Measurements from ENCODE around the gene SEC61B. TPM values are rescaled to one million over a fixed set of nuclear protein-coding genes. Genes with fewer than 3 reads are reported as not detected.

The SEC61B gene
- total RNA-seq, 4 donors from 2014 or later, result 62.5 to 84.0 (median 73.5) TPM

- Histone ChIP-seq H3K36me3 (no peaks in the 10 kb centered on the region), H3K4me3 (no peak overlapping the region), H3K9me3 (no peaks in the 10 kb centered on the region), H3K27me3 (no peaks in the 10 kb centered on the region), H3K4me1 (peaks cover 0 to 14% (median 5%) of the 10 kb centered on the region in 3 donors), H3K27ac (no peak overlapping the region)
- WGBS, 2 donors (ENCODE audit: low coverage in 1 of 2), result 78 to 86% methylated on average over 3 of the region's 3 CpGs
- TF ChIP-seq CTCF (IDR thresholded peaks at IDR 0.05) (no peak), EP300 (IDR thresholded peaks at IDR 0.05) (no peak), POLR2AphosphoS5 (IDR thresholded peaks at IDR 0.05) (no peak), POLR2A (IDR thresholded peaks at IDR 0.05) (no peak)
- no peak for ATAC-seq
These were observed 39.7 kb upstream of the SEC61B start for GRCh38 chr9:99182356-99182755.

GRCh38 chr9:99183616-99184015, 38.5 kb upstream of the SEC61B start:
- H3K4me3 ChIP-seq, result no peak overlapping the region
- no peaks in the 10 kb centered on the region for H3K36me3 ChIP-seq
- no peak for ATAC-seq
- WGBS, 2 donors (ENCODE audit: low coverage in 1 of 2), result 90% methylated on average over 3 of the region's 3 CpGs; no CpG with 5 or more reads in 1 of the 2 donors
- peak overlapping the region in 2 of 4 donors; percentile 39 to 66 for H3K27ac ChIP-seq
- H3K27me3 ChIP-seq, result peaks cover 2% of the 10 kb centered on the region
- TF ChIP-seq POLR2AphosphoS5 (IDR thresholded peaks at IDR 0.05), result no peak
- TF ChIP-seq CTCF (IDR thresholded peaks at IDR 0.05), result no peak
- TF ChIP-seq POLR2A (IDR thresholded peaks at IDR 0.05), result no peak
- TF ChIP-seq EP300 (IDR thresholded peaks at IDR 0.05), result no peak
- peaks cover 0 to 14% (median 5%) of the 10 kb centered on the region in 3 donors for H3K4me1 ChIP-seq
- no peaks in the 10 kb centered on the region for H3K9me3 ChIP-seq

- Histone ChIP-seq H3K27ac (peak overlapping the region in 3 of 4 donors; percentile 4 to 66 (median 39)), H3K27me3 (peaks cover 7% of the 10 kb centered on the region), H3K4me3 (no peak overlapping the region), H3K36me3 (no peaks in the 10 kb centered on the region), H3K4me1 (peaks cover 0 to 14% (median 5%) of the 10 kb centered on the region in 3 donors), H3K9me3 (no peaks in the 10 kb centered on the region)
- TF ChIP-seq CTCF (IDR thresholded peaks at IDR 0.05), result no peak
- no peak for TF ChIP-seq POLR2AphosphoS5 (IDR thresholded peaks at IDR 0.05)
- no peak for TF ChIP-seq EP300 (IDR thresholded peaks at IDR 0.05)
- no peak for TF ChIP-seq POLR2A (IDR thresholded peaks at IDR 0.05)
- ATAC-seq, result peak; percentile 20
- 6 to 46% methylated on average over 3 of the region's 10 CpGs for WGBS, 2 donors (ENCODE audit: low coverage in 1 of 2)
These were observed 38.0 kb upstream of the SEC61B start for GRCh38 chr9:99184110-99184474.

GRCh38 chr9:99184475-99185347, 37.4 kb upstream of the SEC61B start:
- H3K9me3 ChIP-seq, result no peaks in the 10 kb centered on the region
- H3K36me3 ChIP-seq, result no peaks in the 10 kb centered on the region
- peaks cover 0 to 14% (median 5%) of the 10 kb centered on the region in 3 donors for H3K4me1 ChIP-seq
- peaks cover 8% of the 10 kb centered on the region for H3K27me3 ChIP-seq
- H3K27ac ChIP-seq, result peak overlapping the region in 3 of 4 donors; percentile 4 to 66 (median 39)
- peak; percentile 88 for ATAC-seq
- H3K4me3 ChIP-seq, result peak overlapping the region in 1 of 2 donors; percentile 38
- 0 to 5% methylated on average over 1 to 8 of the region's 29 CpGs for WGBS, 2 donors (ENCODE audit: low coverage in 1 of 2)
- TF ChIP-seq POLR2AphosphoS5 (IDR thresholded peaks at IDR 0.05), result peak; percentile 40
- no peak for TF ChIP-seq POLR2A (IDR thresholded peaks at IDR 0.05)
- peak; percentile 89 to 95 (median 91) for TF ChIP-seq CTCF (IDR thresholded peaks at IDR 0.05)
- TF ChIP-seq EP300 (IDR thresholded peaks at IDR 0.05), result no peak

GRCh38 chr9:99185348-99185632, 36.8 kb upstream of the SEC61B start:
- Histone ChIP-seq H3K36me3 (no peaks in the 10 kb centered on the region), H3K27ac (peak overlapping the region in 1 of 4 donors; percentile 66), H3K4me1 (peaks cover 0 to 14% (median 5%) of the 10 kb centered on the region in 3 donors), H3K27me3 (peaks cover 8% of the 10 kb centered on the region), H3K4me3 (peak overlapping the region in 1 of 2 donors; percentile 38), H3K9me3 (no peaks in the 10 kb centered on the region)
- TF ChIP-seq POLR2A (IDR thresholded peaks at IDR 0.05), result no peak
- TF ChIP-seq POLR2AphosphoS5 (IDR thresholded peaks at IDR 0.05), result no peak
- TF ChIP-seq EP300 (IDR thresholded peaks at IDR 0.05), result no peak
- no peak for TF ChIP-seq CTCF (IDR thresholded peaks at IDR 0.05)
- 87 to 88% methylated on average over 4 to 5 of the region's 5 CpGs for WGBS, 2 donors (ENCODE audit: low coverage in 1 of 2)
- no peak for ATAC-seq
